WTC11 (cell line): Measurements from ENCODE around the gene SNX20. TPM values are rescaled to one million over a fixed set of nuclear protein-coding genes. Genes with fewer than 3 reads are reported as not detected.

Experiments
- ATAC-seq: fragments of 200-7000 bp; cut with Tn5 transposase; 2 replicates; pipeline ENCODE4 v1.10.0; 2021; ENCODE audit warnings: mild to moderate bottlenecking, moderate library complexity
- CTCF ChIA-PET: fragments of 300-600 bp; sonication (Branson Sonifier 250); formaldehyde crosslinking; loops from one replicate; lab custom pipeline; 2021; ENCODE audit warnings: antibody characterized with exemption; lab: Charles Lee
- POLR2A ChIA-PET: fragments of 350-600 bp; sonication (Branson Sonifier 250); formaldehyde crosslinking; loops from one replicate; lab custom pipeline; 2021; ENCODE audit warnings: antibody characterized with exemption; lab: Charles Lee
- DNase-seq: peaks from one replicate; pipeline ENCODE4 v3.0.0; 2021; ENCODE audit warnings: low spot score
- H3K27ac Mint-ChIP-seq: 2 replicates; pipeline ENCODE4 v1.8.0; 2021; ENCODE audit warnings: mixed read lengths
- H3K27me3 Mint-ChIP-seq: 2 replicates; pipeline ENCODE4 v1.8.0; 2021; ENCODE audit warnings: low read depth, mild to moderate bottlenecking, moderate library complexity, mixed read lengths
- H3K36me3 Mint-ChIP-seq: 2 replicates; pipeline ENCODE4 v1.8.0; 2021; ENCODE audit warnings: mixed read lengths
- H3K4me1 Mint-ChIP-seq: 2 replicates; pipeline ENCODE4 v1.8.0; 2022; ENCODE audit warnings: mixed read lengths
- H3K4me3 Mint-ChIP-seq: 2 replicates; pipeline ENCODE4 v1.8.0; 2021; ENCODE audit warnings: mild to moderate bottlenecking, moderate library complexity, mixed read lengths
- H3K9me3 Mint-ChIP-seq: 2 replicates; pipeline ENCODE4 v1.8.0; 2021; ENCODE audit warnings: mixed read lengths
- ARID4B ChIP-seq: sonication (generic); formaldehyde crosslinking; IDR thresholded peaks from 2 replicates; pipeline ENCODE4 v1.8.0; 2023; ENCODE audit warnings: missing genetic modification reagents, mild to moderate bottlenecking, borderline replicate concordance
- ATF1 ChIP-seq: sonication (generic); formaldehyde crosslinking; IDR thresholded peaks from 2 replicates; pipeline ENCODE4 v1.8.1; 2023; ENCODE audit warnings: mild to moderate bottlenecking, moderate library complexity, missing genetic modification reagents
- ATF3 ChIP-seq: sonication (generic); formaldehyde crosslinking; conservative IDR thresholded peaks from 2 replicates; pipeline ENCODE4 v1.8.1; 2022; ENCODE audit warnings: mild to moderate bottlenecking, missing genetic modification reagents
- FOXK1 ChIP-seq: sonication (generic); formaldehyde crosslinking; IDR thresholded peaks from 2 replicates; pipeline ENCODE4 v1.8.0; 2022; ENCODE audit warnings: mild to moderate bottlenecking, moderate library complexity, missing genetic modification reagents
- GABPB1 ChIP-seq: sonication (generic); formaldehyde crosslinking; IDR thresholded peaks from 2 replicates; pipeline ENCODE4 v1.8.1; 2023; ENCODE audit warnings: mild to moderate bottlenecking, missing genetic modification reagents
- JUN ChIP-seq: sonication (generic); formaldehyde crosslinking; IDR thresholded peaks from 2 replicates; pipeline ENCODE4 v1.8.0; 2023; ENCODE audit warnings: mild to moderate bottlenecking, missing genetic modification reagents
- KAT7 ChIP-seq: sonication (generic); formaldehyde crosslinking; IDR thresholded peaks from 2 replicates; pipeline ENCODE4 v1.8.1; 2023; ENCODE audit warnings: missing genetic modification reagents, mild to moderate bottlenecking, borderline replicate concordance
- NFATC4 ChIP-seq: fragments of 250-450 bp; sonication (Bioruptor Pico); IDR thresholded peaks from 2 replicates; pipeline ENCODE4 v1.9.0; 2021; ENCODE audit warnings: mild to moderate bottlenecking
- NR1H2 ChIP-seq: sonication (generic); formaldehyde crosslinking; IDR thresholded peaks from 2 replicates; pipeline ENCODE4 v1.9.0; 2021; ENCODE audit warnings: mild to moderate bottlenecking, moderate library complexity, missing genetic modification reagents
- NR2C2 ChIP-seq: sonication (generic); formaldehyde crosslinking; IDR thresholded peaks from 2 replicates; pipeline ENCODE4 v1.8.0; 2022; ENCODE audit warnings: mild to moderate bottlenecking, missing genetic modification reagents
- OVOL2 ChIP-seq: fragments of 250-450 bp; sonication (Bioruptor Pico); IDR thresholded peaks from 2 replicates; pipeline ENCODE4 v1.9.0; 2021; ENCODE audit warnings: mild to moderate bottlenecking, borderline replicate concordance
- SMAD4 ChIP-seq: sonication (generic); formaldehyde crosslinking; IDR thresholded peaks from 2 replicates; pipeline ENCODE4 v1.8.0; 2022; ENCODE audit warnings: mild to moderate bottlenecking, missing genetic modification reagents
- SP1 ChIP-seq: sonication (generic); formaldehyde crosslinking; conservative IDR thresholded peaks from 2 replicates; pipeline ENCODE4 v1.8.1; 2022; ENCODE audit warnings: missing genetic modification reagents
- STAT6 ChIP-seq: sonication (generic); formaldehyde crosslinking; conservative IDR thresholded peaks from 2 replicates; pipeline ENCODE4 v1.8.1; 2023; ENCODE audit warnings: mild to moderate bottlenecking, low read depth, missing genetic modification reagents, moderate library complexity
- TCF7 ChIP-seq: sonication (generic); formaldehyde crosslinking; IDR thresholded peaks from 2 replicates; pipeline ENCODE4 v1.8.0; 2022; ENCODE audit warnings: mild to moderate bottlenecking, low read depth, missing genetic modification reagents, moderate library complexity
- ZBTB43 ChIP-seq: sonication (generic); formaldehyde crosslinking; IDR thresholded peaks from 2 replicates; pipeline ENCODE4 v1.8.1; 2023; ENCODE audit warnings: mild to moderate bottlenecking, missing genetic modification reagents
- ZNF138 ChIP-seq: sonication (generic); formaldehyde crosslinking; conservative IDR thresholded peaks from 2 replicates; pipeline ENCODE4 v1.8.1; 2022; ENCODE audit warnings: mild to moderate bottlenecking, moderate library complexity, missing genetic modification reagents
- ZNF396 ChIP-seq: fragments of 250-450 bp; sonication (Bioruptor Pico); IDR thresholded peaks from 2 replicates; pipeline ENCODE4 v1.8.0; 2021; ENCODE audit warnings: mild to moderate bottlenecking, moderate library complexity, borderline replicate concordance
- ZNF671 ChIP-seq: fragments of 250-450 bp; sonication (Bioruptor Pico); IDR thresholded peaks from 2 replicates; pipeline ENCODE4 v1.8.0; 2021; ENCODE audit warnings: mild to moderate bottlenecking
- ZSCAN18 ChIP-seq: fragments of 250-450 bp; sonication (Bioruptor Pico); IDR thresholded peaks from 2 replicates; pipeline ENCODE4 v2.1.2; 2022; ENCODE audit warnings: mild to moderate bottlenecking, moderate library complexity
- total RNA-seq: library from RNA; stranded (reverse); gene quantifications from 3 replicates; pipeline ENCODE4 v1.2.3, GENCODE V29; 2021

SNX20 gene
- total RNA-seq, 1 experiment from 2014 or later, result not detected

GRCh38 chr16:50683689-50684374 is 2.7 kb upstream of the SNX20 start:
- no peak for ATAC-seq
- no peak for DNase-seq
- H3K9me3 Mint-ChIP-seq, result no peaks in the 10 kb centered on the region
- H3K27me3 Mint-ChIP-seq, result no peaks in the 10 kb centered on the region
- no peaks in the 10 kb centered on the region for H3K36me3 Mint-ChIP-seq
- H3K27ac Mint-ChIP-seq, result no peak overlapping the region
- ChIA-PET POLR2A (no interaction called here), CTCF (interaction anchor here (0.7 to 2.2 kb wide), 3 partner anchors 17 to 123 kb away, joined by 4 to 5 read pairs (median 5); no protein-coding TSS in a partner anchor)
- no peak overlapping the region for H3K4me3 Mint-ChIP-seq
- no peak for TF ChIP-seq FOXK1
- TF ChIP-seq ZBTB43 (CRISPR knock-in tag), result no peak
- TF ChIP-seq SP1 (CRISPR knock-in tag), result no peak
- TF ChIP-seq STAT6, result no peak
- no peak for TF ChIP-seq ZSCAN18 (CRISPR knock-in tag)
- no peak for TF ChIP-seq GABPB1 (CRISPR knock-in tag)
- no peak for TF ChIP-seq ARID4B (CRISPR knock-in tag)
- TF ChIP-seq KAT7 (CRISPR knock-in tag), result no peak
- TF ChIP-seq TCF7, result no peak
- TF ChIP-seq NFATC4, result no peak
- TF ChIP-seq NR1H2 (CRISPR knock-in tag), result no peak
- TF ChIP-seq SMAD4 (CRISPR knock-in tag), result no peak
- TF ChIP-seq JUN (CRISPR knock-in tag), result no peak
- no peak for TF ChIP-seq ATF3 (CRISPR knock-in tag)
- TF ChIP-seq NR2C2, result no peak
- TF ChIP-seq OVOL2, result no peak
- no peak for TF ChIP-seq ATF1 (CRISPR knock-in tag)
- TF ChIP-seq ZNF396 (CRISPR knock-in tag), result no peak
- TF ChIP-seq ZNF671 (CRISPR knock-in tag), result no peak
- TF ChIP-seq ZNF138, result no peak
- H3K4me1 Mint-ChIP-seq, result no peaks in the 10 kb centered on the region
